SHP77 (cell line): ENCODE results near the gene OTOA.
"Not testable (repeated sequence)": the region's sequence is repeated elsewhere in the genome, so short reads cannot be mapped to it uniquely, and the experiment has no call there.

ENCODE experiments used
- DNase-seq, 2 experiments: peaks; one replicate each; lab custom pipeline; 2025; lab: John Stamatoyannopoulos, UW

Gene OTOA

GRCh38 chr16:21674456-21674855 lies 10.7 kb downstream of the OTOA start:
- DNase-seq = not testable (repeated sequence)

GRCh38 chr16:21680714-21681113 lies 16.9 kb downstream of the OTOA start:
- not testable (repeated sequence) for DNase-seq

GRCh38 chr16:21683184-21683583 lies 19.4 kb downstream of the OTOA start:
- no peak for DNase-seq

- DNase-seq = peak; percentile 12 to 32
Observed at GRCh38 chr16:21684199-21684598, 20.4 kb downstream of the OTOA start.

- no peak for DNase-seq
Observed at GRCh38 chr16:21685034-21685455, 21.3 kb downstream of the OTOA start.

- DNase-seq = no peak
Observed at GRCh38 chr16:21689107-21689506, 25.3 kb downstream of the OTOA start.

GRCh38 chr16:21690967-21691366 lies 27.2 kb downstream of the OTOA start:
- DNase-seq = not testable (repeated sequence)

- DNase-seq = no peak
Observed at GRCh38 chr16:21694609-21695008, 30.8 kb downstream of the OTOA start.

GRCh38 chr16:21697032-21697431 lies 33.3 kb downstream of the OTOA start:
- no peak for DNase-seq

GRCh38 chr16:21698169-21699032 lies 34.6 kb downstream of the OTOA start:
- DNase-seq = no peak

- no peak for DNase-seq
Observed at GRCh38 chr16:21701271-21701670, 37.5 kb downstream of the OTOA start.

- no peak for DNase-seq
Observed at GRCh38 chr16:21702276-21702675, 38.5 kb downstream of the OTOA start.

GRCh38 chr16:21703156-21703555 lies 39.4 kb downstream of the OTOA start:
- no peak for DNase-seq

- no peak for DNase-seq
Observed at GRCh38 chr16:21703589-21704174, 39.9 kb downstream of the OTOA start.

GRCh38 chr16:21704266-21704665 lies 40.5 kb downstream of the OTOA start:
- DNase-seq = no peak

- DNase-seq = no peak
Observed at GRCh38 chr16:21704733-21705132, 41.0 kb downstream of the OTOA start.

- DNase-seq = peak in 1 of 2 experiments; percentile 12
Observed at GRCh38 chr16:21708533-21709115, 44.9 kb downstream of the OTOA start.

GRCh38 chr16:21710938-21711337 lies 47.2 kb downstream of the OTOA start:
- no peak for DNase-seq

- DNase-seq = no peak
Observed at GRCh38 chr16:21713549-21714368, 50.0 kb downstream of the OTOA start.

GRCh38 chr16:21714369-21714618 lies 50.5 kb downstream of the OTOA start:
- not testable (repeated sequence) for DNase-seq

- no peak for DNase-seq
Observed at GRCh38 chr16:21717608-21718007, 53.8 kb downstream of the OTOA start.

- DNase-seq = no peak
Observed at GRCh38 chr16:21719283-21719682, 55.5 kb downstream of the OTOA start.

- DNase-seq = no peak
Observed at GRCh38 chr16:21720533-21720932, 56.8 kb downstream of the OTOA start.
